GM21786 (cell line): ENCODE measurements around the gene CCDC87.
"Not testable (repeated sequence)": the region's sequence is repeated elsewhere in the genome, so short reads cannot be mapped to it uniquely, and the experiment has no call there.

Experiments
- ATAC-seq: cut with Tn5 transposase; IDR thresholded peaks from one replicate; pipeline ENCODE4 v1.9.1; 2021; ENCODE audit not compliant: unreplicated experiment

Gene CCDC87

GRCh38 chr11:66616379-66617154 is 23.7 kb upstream of the CCDC87 start, which contains the start of gene RBM14:
TSS of gene RBM14 (plus strand) at chr11:66616630. CDS start at chr11:66616721, 91 bp downstream.
- ATAC-seq: peak; percentile 92

GRCh38 chr11:66614073-66614472 is 21.2 kb upstream of the CCDC87 start:
- ATAC-seq: no peak

- ATAC-seq: no peak
These were observed 19.6 kb upstream of the CCDC87 start for GRCh38 chr11:66612458-66612857.

- no peak for ATAC-seq
These were observed 17.1 kb upstream of the CCDC87 start for GRCh38 chr11:66609721-66610617.

GRCh38 chr11:66607126-66607834 is 14.4 kb upstream of the CCDC87 start:
- no peak for ATAC-seq

- ATAC-seq: not testable (repeated sequence)
These were observed 13.7 kb upstream of the CCDC87 start for GRCh38 chr11:66606608-66607007.

- no peak for ATAC-seq
These were observed 11.3 kb upstream of the CCDC87 start for GRCh38 chr11:66604155-66604554.

- ATAC-seq: no peak
These were observed 10.2 kb upstream of the CCDC87 start for GRCh38 chr11:66603072-66603471.

- no peak for ATAC-seq
These were observed 7.9 kb upstream of the CCDC87 start for GRCh38 chr11:66600631-66601233.

GRCh38 chr11:66600219-66600618 is 7.4 kb upstream of the CCDC87 start:
- ATAC-seq: no peak

GRCh38 chr11:66598993-66599392 is 6.1 kb upstream of the CCDC87 start:
- no peak for ATAC-seq

GRCh38 chr11:66595245-66595904 is 2.5 kb upstream of the CCDC87 start:
- ATAC-seq: no peak

- no peak for ATAC-seq
These were observed 787 bp upstream of the CCDC87 start for GRCh38 chr11:66593650-66594049.

GRCh38 chr11:66593303-66593635 is 406 bp upstream of the CCDC87 start:
- no peak for ATAC-seq

- no peak for ATAC-seq
These were observed 1.7 kb downstream of the CCDC87 start for GRCh38 chr11:66591175-66591574.

GRCh38 chr11:66589996-66590675 is 2.7 kb downstream of the CCDC87 start:
- no peak for ATAC-seq

GRCh38 chr11:66589315-66589714 is 3.5 kb downstream of the CCDC87 start:
- not testable (repeated sequence) for ATAC-seq

- no peak for ATAC-seq
These were observed 6.7 kb downstream of the CCDC87 start for GRCh38 chr11:66586136-66586535.

GRCh38 chr11:66585447-66585846 is 7.4 kb downstream of the CCDC87 start:
- not testable (repeated sequence) for ATAC-seq
